Endometrial microvascular endothelial cells (primary cell): ENCODE measurements around the gene ACTR3C. TPM values are rescaled to one million over a fixed set of nuclear protein-coding genes. Genes with fewer than 3 reads are reported as not detected.

Source experiments
- in situ Hi-C: cut with HindIII; loops from 2 replicates; pipeline ENCODE4 v1.10.0; 2017; ENCODE audit warnings: low sequenced_read_pairs, low pct_unique_long_range_greater_than_20kb; ENCODE audit errors: inconsistent ontology term
- total RNA-seq: library from RNA; depleted of rRNA; stranded (reverse); fragments of >200 nt; gene quantifications from one replicate; pipeline ENCODE4 v1.2.3, GENCODE V29; 2015; ENCODE audit errors: inconsistent ontology term

Gene ACTR3C
- total RNA-seq, 1 donor from 2014 or later = not detected

DNA sequence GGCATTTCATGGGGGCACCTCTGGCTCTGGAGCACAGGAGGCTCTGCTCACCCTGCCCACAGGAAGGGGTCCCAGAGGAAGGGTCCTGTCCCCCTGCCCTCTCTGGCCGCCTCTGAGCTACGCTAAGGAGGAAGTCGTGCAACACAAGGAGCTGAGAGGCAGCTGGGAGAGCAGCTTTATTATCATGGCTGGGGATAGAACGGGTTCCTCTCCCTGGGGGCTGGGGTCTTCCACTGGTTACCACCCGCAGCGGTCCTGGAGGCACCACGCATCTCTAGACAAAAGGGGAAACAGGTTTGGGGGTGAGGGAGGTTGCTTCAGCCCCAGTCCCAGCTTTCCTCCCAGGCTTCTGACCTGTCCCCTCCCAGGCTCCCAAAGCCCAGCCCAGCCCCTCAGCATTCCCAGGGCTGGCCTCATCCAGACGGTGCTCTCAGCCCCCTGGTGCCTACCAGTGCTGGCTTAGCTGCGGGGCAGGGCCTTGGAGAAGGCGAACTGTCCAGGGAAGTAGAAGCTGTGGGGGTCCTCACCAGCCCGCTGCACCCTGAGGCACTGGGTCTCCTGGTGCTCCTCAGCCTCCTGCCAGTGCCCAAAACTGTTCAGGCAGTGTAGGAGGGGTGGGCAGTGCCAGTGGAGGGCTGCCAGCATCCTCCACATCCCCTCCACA, 15.0 kb upstream of the ACTR3C start:
- in situ Hi-C loops = no loop called here

GRCh38 chr7:150337659-150338081, 14.3 kb upstream of the ACTR3C start:
- in situ Hi-C loops = no loop called here

GRCh38 chr7:150337179-150337578, 13.8 kb upstream of the ACTR3C start:
- in situ Hi-C loops = no loop called here

- in situ Hi-C loops = no loop called here
These were observed 13.4 kb upstream of the ACTR3C start for GRCh38 chr7:150336746-150337145.

DNA sequence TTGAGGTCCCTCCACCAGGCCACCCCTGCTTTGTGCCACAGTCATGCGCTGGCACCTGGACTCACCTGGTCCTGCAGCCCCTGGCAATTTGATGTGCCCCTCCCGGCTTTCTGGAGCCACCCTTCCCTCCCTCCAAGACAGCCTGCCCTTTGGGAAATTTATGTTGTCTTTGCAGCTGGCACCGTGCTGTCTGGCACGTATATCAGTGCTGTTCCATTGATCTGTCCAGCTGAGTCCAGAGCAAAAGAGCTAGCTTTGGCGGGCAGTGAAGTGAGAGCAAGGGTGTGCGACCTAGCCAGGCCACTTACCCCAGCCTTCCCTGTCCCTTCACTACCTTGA, 12.4 kb upstream of the ACTR3C start:
- in situ Hi-C loops = no loop called here

DNA sequence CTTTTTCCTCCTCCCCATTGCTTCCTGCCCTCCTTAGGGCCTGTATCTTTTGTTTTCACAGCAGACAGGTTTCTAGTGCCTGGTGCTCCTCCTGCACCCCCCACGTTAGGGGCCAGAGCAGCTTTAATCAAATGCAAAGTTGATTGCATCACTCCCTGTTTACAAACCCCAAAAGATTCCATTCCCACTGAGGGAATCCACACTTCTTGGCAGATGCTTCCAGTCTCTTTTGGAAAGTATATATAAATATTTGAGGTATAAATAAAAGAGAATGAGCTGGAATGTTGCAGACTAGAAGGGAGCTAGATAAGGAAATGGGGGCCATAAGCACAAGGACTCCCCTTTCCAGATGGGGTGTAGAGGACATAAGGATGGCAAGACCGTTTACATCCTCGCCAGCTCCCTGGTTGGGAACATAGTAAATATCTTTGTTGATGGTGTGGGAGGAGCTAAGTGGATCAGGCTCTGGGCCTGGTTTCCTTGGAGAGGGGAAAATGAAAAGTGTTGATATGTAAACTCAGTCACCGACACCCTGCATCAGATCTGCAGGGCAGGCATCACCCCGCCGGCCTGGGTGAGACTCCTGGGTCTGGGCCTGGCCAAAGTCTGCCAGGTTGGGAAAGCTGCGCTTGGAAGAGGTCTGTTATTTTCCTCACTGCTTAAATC, 11.9 kb upstream of the ACTR3C start:
- in situ Hi-C loops = no loop called here

GRCh38 chr7:150334108-150334507, 10.8 kb upstream of the ACTR3C start:
- in situ Hi-C loops = no loop called here

DNA sequence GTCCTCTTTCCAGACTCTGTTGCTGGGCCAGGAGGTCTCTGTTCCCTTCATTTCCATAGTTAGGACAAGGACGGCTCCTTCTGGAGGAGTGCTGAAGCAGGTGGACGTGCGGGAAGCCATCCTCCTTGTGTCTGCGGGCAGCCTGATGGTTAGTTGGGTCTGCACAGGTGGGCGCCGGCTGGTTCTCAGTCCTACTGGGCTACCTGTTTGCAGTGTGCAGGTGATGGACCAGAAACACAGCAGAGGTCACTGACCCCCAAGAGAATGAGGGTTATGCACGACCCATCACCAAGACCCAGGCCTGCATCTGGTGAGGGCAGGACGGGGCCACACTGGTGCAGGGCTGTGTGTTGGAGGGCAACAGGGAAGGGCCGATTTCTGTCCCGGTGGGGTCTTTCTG, 10.3 kb upstream of the ACTR3C start:
- in situ Hi-C loops = no loop called here

DNA sequence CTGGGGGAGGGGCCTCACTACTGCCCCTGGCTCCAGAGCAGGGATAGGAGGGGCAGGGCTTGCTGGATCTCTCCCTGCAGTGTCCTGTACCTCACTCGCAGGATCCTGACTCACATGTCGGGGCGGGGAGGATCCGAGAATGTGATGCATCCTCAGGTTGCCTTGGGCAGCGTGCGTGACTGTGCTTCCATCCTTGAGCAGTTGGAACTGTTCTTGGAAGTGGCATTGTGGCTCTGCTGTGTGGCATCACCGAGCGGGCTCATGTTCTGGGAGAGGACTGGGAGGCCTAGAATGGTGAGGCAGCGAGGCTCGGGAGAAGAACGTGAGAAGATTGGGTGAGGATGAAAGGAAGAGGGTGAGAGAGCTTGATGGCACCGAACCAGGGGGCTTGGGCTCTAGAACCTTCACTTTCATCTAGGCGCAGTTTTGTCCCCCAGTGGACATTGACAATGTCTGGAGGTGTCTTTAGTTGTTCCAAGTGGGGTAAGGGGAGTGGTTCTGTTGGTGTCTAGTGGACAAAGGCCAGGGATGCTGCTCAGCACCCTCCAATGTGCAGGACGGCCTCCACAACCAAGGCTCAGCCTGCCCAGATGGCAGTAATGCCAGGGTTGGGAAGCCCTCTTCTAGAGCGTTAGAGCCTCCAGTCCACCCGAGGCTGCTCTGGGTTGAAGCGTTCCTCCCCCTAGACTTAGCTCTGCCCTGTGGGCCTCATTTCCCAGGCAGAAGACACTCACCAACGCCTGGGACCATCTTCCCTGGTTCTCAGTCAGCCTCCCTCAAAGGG, 9.7 kb upstream of the ACTR3C start:
- in situ Hi-C loops = no loop called here

DNA sequence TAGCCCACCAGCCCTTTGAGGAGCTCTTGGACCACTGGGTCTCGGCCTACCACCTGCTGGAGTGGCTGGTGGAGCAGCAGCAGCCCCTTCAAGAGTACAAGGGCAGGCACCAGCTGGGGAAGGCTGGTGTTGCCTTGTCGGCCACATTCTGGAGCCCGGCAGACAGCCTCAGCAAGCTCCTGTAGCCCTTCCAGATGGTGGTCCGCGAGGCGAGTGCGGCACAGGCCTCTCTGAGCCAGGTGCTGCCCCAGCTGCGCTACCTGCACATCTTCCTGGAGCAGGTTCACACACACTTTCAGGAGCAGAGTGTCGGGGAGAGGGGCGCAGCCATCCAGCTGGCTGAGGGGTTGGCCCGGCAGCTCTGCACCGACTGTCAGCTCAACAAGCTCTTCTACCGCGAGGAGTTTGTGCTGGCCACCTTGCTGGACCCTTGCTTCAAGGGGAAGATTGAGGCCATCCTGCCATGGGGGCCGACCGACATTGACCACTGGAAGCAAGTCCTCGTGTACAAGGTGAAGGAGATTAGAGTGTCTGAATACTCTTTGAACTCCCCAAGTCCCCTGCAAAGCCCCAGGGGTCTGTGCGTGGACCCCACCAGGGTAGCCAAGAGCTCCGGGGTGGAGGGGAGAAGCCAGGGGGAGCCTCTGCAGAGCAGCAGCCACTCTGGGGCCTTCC, 7.0 kb upstream of the ACTR3C start:
- in situ Hi-C loops = no loop called here

DNA sequence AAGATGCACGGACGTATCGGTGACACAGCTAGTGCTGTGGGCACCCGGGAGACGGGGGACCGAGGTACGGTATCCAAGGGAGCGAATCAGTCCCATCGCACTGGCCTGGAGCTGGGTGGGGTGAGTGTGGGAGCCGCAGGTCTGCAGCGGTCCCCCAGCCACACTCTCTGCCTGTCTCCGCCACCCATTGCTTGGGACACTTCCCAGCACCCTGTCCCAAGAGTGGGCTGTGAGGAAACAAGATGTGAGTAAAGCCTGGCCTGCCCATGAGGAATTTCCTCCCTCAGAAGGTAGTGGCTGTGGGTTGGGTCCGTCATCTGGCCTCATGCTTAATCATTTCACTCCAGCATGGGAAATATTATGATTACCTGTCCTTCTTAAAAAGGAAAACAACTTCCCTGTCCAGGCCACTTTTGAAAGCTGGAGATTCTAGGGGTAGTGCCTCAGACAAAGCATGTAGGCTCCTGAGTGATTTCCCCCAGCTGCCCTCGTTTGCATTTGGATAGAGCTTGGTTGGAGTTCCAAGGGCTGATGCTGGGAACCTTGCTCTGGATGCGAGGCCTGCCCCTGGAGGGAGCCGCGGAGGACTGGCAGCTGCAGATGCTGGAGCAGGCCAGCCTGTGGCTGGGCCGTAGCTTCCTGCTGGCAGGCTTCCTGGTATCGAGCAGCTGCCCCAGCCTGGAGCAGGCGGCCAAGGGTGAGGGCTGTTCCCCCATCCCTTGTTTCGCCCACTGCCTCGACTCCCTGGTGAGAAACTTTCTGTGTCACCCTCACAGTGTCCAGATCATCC, 6.2 kb upstream of the ACTR3C start:
- in situ Hi-C loops = no loop called here

DNA sequence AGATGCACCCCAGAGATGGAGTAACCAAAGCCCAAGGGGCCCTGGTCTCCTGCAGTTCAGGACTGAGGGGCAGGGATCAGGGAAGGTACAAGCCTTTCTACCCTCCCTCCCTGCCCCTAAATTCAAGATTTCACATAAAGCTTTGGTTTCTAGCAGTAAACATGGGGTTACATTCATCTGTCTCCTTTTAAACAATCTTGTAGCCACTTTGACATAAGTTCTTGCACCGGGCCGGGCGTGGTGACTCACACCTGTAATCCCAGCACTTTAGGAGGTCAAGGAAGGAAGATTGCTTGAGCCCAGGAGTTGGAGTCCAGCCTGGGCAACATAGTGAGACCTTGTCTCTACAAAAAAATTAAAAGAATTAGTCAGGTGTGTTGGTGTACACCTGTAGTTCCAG, 4.0 kb upstream of the ACTR3C start:
- in situ Hi-C loops = no loop called here

DNA sequence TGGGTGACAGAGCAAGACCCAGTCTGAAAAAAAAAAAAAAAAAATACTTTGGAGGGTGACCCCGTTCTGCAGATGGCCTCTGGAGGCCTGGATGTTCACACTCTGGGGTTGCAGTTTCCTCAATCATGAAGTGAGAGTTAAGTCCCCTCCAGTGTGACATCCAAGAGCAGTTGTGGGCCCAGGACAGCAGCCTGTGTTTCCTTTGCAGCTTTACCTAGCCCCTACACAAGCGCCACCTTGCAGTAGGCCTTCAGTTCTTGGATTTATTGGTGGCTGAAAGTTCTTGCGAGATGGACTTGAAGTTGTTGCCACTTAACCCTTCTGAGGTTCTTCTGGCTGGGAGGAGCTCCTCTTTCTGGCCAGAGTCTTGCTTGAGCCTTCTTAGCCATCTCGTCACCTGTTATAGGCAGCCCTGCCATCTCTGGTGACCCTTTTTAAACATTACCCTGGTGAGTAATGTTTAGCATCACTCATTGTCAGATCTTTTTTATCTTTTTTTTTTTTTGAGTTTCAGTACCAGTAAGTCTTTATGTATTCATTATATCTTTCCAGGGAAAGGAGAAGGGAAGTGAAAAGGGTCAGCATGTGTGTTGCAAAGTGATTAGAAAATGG, 3.4 kb upstream of the ACTR3C start:
- in situ Hi-C loops = no loop called here

- in situ Hi-C loops = no loop called here
These were observed 2.6 kb upstream of the ACTR3C start for GRCh38 chr7:150325901-150326300.

GRCh38 chr7:150325110-150325611, 1.8 kb upstream of the ACTR3C start:
- in situ Hi-C loops = no loop called here

DNA sequence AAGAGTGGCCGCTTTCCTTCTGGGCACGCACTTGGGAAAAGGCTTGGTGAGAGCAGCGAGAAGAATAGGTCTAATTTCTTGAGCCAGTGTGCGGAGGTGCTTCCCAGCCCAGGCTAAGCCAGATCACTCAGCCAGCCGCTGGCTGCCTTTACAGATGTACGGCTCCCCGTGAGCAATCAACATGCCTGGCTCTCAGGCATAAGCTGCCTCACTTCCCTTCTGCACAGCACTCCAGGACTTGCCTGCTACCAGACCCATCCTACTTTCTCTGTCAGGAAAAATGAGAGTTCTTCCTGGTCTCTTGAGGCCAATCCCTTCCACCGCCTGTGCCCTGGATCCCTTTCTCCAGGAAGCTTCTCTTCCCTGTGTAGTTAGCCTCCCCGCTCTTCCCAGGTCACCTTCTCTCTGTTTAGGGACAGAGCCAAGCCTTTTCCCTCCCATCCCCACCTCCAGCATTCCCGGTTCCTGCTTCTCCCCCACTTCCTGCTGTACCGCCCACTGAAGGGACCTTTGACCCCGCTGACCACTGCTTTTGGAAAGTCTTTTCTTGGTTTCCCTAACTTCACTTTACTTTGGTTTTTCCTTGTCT, 1.1 kb upstream of the ACTR3C start:
- in situ Hi-C loops = no loop called here

- in situ Hi-C loops = no loop called here
These were observed 482 bp upstream of the ACTR3C start for GRCh38 chr7:150323682-150324372.
